T-helper 22 cell (primary cell): ENCODE measurements around the gene HIVEP2.

Experiments used
- DNase-seq: peaks from one replicate; pipeline ENCODE4 v3.0.0-alpha.2; 2020; ENCODE audit warnings: low read depth

Gene HIVEP2

GRCh38 chr6:142773859-142774648 is 170.9 kb downstream of the HIVEP2 start:
- no peak for DNase-seq

DNA sequence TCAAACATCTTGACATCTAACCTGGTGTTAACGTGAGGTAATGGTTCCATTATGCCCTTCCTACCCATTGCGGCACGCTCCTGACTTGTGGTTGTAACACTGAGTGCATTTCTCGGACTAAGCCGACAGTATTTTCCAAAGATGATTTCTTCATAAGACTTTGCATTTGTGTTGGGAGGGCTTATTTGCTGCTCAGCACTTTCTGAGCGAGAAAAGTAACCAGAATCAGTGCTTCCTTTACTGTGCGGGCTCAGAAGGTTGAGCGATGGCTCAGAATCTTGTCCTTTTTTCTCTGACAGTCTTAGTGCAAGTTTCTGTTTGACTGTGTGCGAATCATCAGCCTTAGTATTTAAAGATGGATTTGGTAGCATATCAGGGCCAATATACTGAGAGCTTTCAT is 171.7 kb downstream of the HIVEP2 start:
- no peak for DNase-seq

DNA sequence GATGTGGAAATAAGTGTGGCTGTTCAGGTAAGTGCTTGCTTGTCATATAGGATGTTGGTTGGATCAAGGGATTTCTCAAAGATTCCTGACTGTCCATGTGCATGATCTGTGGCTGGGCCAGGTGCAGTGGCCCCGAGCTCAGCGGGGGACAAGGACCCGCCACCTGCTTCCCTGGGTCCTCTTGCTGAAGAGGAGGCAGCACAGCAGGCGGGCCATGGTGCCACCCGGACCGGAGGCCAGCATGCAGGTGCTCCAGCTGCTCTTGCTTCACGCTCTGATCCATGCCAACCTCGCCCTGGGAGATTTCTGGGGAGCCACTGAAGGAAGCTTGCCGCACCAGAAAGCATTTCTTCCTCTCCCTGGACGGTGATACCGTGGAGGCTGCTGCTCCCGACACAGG is 173.8 kb downstream of the HIVEP2 start:
- no peak for DNase-seq

GRCh38 chr6:142765306-142765705 is 179.7 kb downstream of the HIVEP2 start:
- DNase-seq: no peak

GRCh38 chr6:142764311-142764710 is 180.7 kb downstream of the HIVEP2 start:
- no peak for DNase-seq

- no peak for DNase-seq
Measured at GRCh38 chr6:142763205-142763604, 181.8 kb downstream of the HIVEP2 start.

DNA sequence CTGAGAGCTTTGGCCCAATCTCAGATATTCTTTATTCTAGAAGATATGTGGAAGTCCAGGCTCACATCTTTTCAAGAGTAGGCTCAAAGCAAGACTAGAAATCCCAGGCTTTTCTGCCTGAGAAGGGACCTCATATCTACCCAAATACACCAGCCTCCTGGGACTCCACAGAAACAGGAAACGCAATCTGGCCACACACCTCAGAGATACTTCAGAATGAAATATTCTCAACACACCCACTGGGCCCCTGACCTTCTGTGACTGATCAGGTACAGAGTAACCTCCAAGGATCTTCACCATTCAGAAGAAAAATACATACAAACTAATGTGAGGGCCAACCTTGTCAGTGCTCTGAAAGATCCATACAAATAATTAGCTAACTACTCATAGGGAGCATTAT is 183.2 kb downstream of the HIVEP2 start:
- DNase-seq: no peak

DNA sequence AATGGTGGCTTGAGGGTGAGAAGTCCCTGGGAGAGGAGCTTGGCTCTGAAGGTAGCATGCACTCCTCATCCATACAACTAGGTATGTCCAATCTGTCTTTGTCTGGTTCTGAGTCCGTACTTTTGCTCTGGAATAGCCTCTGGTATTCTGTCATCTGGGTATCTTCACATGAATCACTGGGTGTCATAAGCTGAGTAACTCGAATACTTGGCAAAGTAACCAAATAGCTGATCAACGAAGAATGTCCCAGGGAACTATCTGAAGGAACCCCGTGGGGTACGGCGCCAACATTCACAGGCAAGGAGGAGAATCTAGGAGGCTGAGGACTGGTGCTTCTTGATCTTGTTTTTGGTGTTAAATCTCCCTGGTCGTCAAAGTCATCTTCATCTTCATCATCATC is 184.8 kb downstream of the HIVEP2 start:
- DNase-seq: no peak

DNA sequence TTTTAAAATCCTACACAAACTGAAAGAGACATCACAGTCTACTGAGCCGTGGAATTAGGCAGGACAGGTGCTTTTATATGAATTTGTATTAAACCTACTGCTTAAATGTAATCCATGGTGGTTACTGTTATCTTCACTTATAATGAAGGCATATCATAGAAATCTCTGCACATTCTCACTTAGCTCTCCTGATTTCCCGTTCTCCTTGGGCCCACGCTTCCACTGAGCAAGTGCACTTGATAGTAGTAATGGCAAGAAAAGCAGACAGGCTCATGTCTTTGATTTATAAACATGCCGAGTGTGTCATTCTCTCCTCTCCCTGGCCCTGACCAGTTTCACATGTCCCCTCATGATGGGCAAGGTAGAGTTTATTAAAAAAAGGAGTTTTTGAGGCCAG is 186.3 kb downstream of the HIVEP2 start:
- DNase-seq: no peak

GRCh38 chr6:142757852-142758628 is 186.9 kb downstream of the HIVEP2 start:
- DNase-seq: no peak

DNA sequence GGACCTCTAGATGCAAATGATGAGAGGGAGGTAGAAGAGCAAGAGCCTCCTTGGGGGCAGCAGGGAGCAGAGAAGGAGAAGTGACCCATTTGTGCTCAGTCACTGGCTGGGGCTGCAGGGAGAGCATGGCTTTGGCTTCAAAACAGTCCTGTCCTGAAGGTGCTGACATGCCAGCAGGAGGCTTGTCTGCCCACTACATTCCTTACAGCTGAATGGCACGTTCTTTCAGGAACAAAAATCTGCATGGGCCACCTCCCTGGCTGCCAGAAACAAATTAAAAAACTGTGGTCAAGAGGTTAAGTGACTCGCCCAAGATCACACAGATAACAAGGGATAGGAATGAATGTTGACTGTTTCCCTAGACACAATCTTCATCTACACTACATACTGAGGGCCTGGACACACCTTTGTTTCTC is 188.8 kb downstream of the HIVEP2 start:
- DNase-seq: no peak

GRCh38 chr6:142753196-142753595 is 191.8 kb downstream of the HIVEP2 start:
- DNase-seq: no peak

DNA sequence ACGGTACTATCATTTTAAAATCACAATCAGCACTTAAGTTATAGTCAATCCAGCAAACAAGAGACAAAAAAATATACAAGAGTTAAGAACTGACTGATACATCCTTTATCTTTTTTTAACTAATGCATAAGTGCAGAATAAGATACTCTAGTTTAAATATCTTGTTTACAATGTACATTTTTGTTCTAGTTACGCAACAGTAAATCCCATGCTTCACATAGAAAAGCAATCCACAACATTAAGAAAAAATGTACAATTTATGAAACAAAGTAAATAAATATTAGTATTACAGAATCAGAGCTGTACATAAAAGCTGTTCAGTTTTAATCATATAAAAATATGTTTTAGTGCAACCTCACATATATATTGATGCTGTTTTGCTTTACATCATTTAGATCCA is 192.6 kb downstream of the HIVEP2 start:
- no peak for DNase-seq

DNA sequence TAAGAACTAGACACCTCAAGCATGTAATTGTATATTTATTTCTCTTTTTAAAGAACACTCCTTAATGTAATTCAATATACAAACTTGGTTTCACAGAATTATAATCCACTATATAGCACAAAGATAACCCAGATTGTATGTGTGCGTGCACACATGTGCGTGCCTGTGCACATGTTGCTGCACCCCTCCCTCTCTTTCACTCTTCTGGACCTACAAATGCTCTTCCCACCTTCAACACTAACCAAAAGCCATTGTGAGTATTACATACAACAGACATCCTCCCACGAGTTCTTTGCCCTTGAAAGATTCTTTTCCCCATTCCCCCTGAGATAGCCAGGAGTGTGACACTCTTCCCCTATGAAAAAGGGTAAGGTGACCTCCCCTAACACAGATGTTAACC is 193.5 kb downstream of the HIVEP2 start:
- no peak for DNase-seq

DNA sequence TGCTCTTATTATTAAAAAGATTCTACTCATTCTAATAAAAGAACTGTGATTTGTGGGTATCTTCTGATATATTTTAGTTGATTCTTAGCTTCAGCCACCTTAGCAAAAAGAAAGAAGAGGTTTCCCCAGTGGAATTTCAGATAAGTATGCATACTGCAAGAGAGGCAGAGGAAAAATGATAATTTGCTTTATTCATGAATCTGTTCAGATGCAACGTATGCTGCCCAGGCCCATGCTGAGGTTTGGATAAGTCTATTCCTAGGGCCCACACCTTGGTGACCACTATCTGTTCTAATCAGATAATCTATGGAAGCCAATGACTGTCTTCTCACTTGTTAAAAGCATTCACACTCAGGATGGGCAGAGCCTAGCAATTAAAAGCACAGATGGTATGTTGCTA is 194.0 kb downstream of the HIVEP2 start:
- no peak for DNase-seq

GRCh38 chr6:142749556-142749955 is 195.4 kb downstream of the HIVEP2 start:
- DNase-seq: no peak

- no peak for DNase-seq
Measured at GRCh38 chr6:142746524-142746923, 198.5 kb downstream of the HIVEP2 start.

GRCh38 chr6:142744836-142745235 is 200.1 kb downstream of the HIVEP2 start:
- no peak for DNase-seq

GRCh38 chr6:142740449-142740848 is 204.5 kb downstream of the HIVEP2 start:
- DNase-seq: no peak

- no peak for DNase-seq
Measured at GRCh38 chr6:142738731-142739130, 206.2 kb downstream of the HIVEP2 start.

DNA sequence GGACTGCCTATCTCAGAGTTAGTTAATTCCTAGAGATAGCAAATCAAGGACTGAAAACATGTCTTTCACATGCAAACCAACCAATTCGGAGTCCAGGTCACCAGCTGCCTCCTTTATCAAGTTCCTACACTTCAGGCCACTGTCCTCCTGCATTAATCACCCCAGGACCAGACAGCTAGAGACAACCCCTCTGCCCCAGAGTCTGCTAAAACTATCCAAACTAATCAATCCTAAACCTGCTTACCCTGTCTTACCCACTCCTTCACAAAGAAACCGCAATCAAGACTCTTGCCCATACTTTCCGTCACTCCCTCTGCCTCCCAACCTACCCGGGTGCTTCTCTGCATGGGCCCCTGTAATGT is 207.0 kb downstream of the HIVEP2 start:
- DNase-seq: no peak

GRCh38 chr6:142737368-142738034 is 207.5 kb downstream of the HIVEP2 start:
- DNase-seq: no peak

GRCh38 chr6:142735204-142735603 is 209.8 kb downstream of the HIVEP2 start:
- DNase-seq: no peak
